ENCODE measurements around the gene CFAP61.

CFAP61 gene

GRCh38 chr20:20274821-20275220 is 222.5 kb downstream of the CFAP61 start:
- Histone ChIP-seq H3K27ac (ENCODE audit: low read depth, low read length, severe bottlenecking) (no peak overlapping the region), H3K4me3 (ENCODE audit: extremely low read depth, insufficient read depth, low read length, poor library complexity, severe bottlenecking) (no peak overlapping the region), H3K9me3 (ENCODE audit: control insufficient read depth, low read length) (no peaks in the 10 kb centered on the region), H3K36me3 (ENCODE audit: control insufficient read depth, insufficient read depth, low read length) (no peaks in the 10 kb centered on the region), H3K4me1 (ENCODE audit: control insufficient read depth, insufficient read depth, low read length, poor library complexity, severe bottlenecking) (no peaks in the 10 kb centered on the region)
- WGBS, 2 experiments (ENCODE audit: insufficient coverage in 2 of 2): no CpG with 5 or more reads among the region's 3 CpGs

GRCh38 chr20:20275636-20276035 is 223.3 kb downstream of the CFAP61 start:
- Histone ChIP-seq H3K9me3 (ENCODE audit: control insufficient read depth, low read length) (no peaks in the 10 kb centered on the region), H3K36me3 (ENCODE audit: control insufficient read depth, insufficient read depth, low read length) (no peaks in the 10 kb centered on the region), H3K4me3 (ENCODE audit: extremely low read depth, insufficient read depth, low read length, poor library complexity, severe bottlenecking) (no peak overlapping the region), H3K4me1 (ENCODE audit: control insufficient read depth, insufficient read depth, low read length, poor library complexity, severe bottlenecking) (no peaks in the 10 kb centered on the region), H3K27ac (ENCODE audit: low read depth, low read length, severe bottlenecking) (no peak overlapping the region)
- WGBS, 2 experiments (ENCODE audit: insufficient coverage in 2 of 2): 87 to 93% methylated on average over 3 of the region's 5 CpGs

GRCh38 chr20:20276811-20277530 is 224.6 kb downstream of the CFAP61 start:
- H3K9me3 ChIP-seq (ENCODE audit: control insufficient read depth, low read length): no peaks in the 10 kb centered on the region
- H3K4me3 ChIP-seq (ENCODE audit: extremely low read depth, insufficient read depth, low read length, poor library complexity, severe bottlenecking): no peak overlapping the region
- WGBS, 2 experiments (ENCODE audit: insufficient coverage in 2 of 2): 90 to 94% methylated on average over 15 to 25 of the region's 26 CpGs
- H3K4me1 ChIP-seq (ENCODE audit: control insufficient read depth, insufficient read depth, low read length, poor library complexity, severe bottlenecking): no peaks in the 10 kb centered on the region
- H3K36me3 ChIP-seq (ENCODE audit: control insufficient read depth, insufficient read depth, low read length): no peaks in the 10 kb centered on the region
- no peak overlapping the region for H3K27ac ChIP-seq (ENCODE audit: low read depth, low read length, severe bottlenecking)

GRCh38 chr20:20277894-20278335 is 225.6 kb downstream of the CFAP61 start:
- Histone ChIP-seq H3K27ac (ENCODE audit: low read depth, low read length, severe bottlenecking) (no peak overlapping the region), H3K36me3 (ENCODE audit: control insufficient read depth, insufficient read depth, low read length) (no peaks in the 10 kb centered on the region), H3K9me3 (ENCODE audit: control insufficient read depth, low read length) (no peaks in the 10 kb centered on the region), H3K4me3 (ENCODE audit: extremely low read depth, insufficient read depth, low read length, poor library complexity, severe bottlenecking) (no peak overlapping the region), H3K4me1 (ENCODE audit: control insufficient read depth, insufficient read depth, low read length, poor library complexity, severe bottlenecking) (no peaks in the 10 kb centered on the region)
- 92 to 100% methylated on average over 3 of the region's 3 CpGs for WGBS, 2 experiments (ENCODE audit: insufficient coverage in 2 of 2)

GRCh38 chr20:20286061-20286460 is 233.7 kb downstream of the CFAP61 start:
- no peak overlapping the region for H3K27ac ChIP-seq (ENCODE audit: low read depth, low read length, severe bottlenecking)
- WGBS, 2 experiments (ENCODE audit: insufficient coverage in 2 of 2): 57 to 90% methylated on average over 1 to 2 of the region's 2 CpGs
- no peak overlapping the region for H3K4me3 ChIP-seq (ENCODE audit: extremely low read depth, insufficient read depth, low read length, poor library complexity, severe bottlenecking)
- no peaks in the 10 kb centered on the region for H3K9me3 ChIP-seq (ENCODE audit: control insufficient read depth, low read length)
- H3K4me1 ChIP-seq (ENCODE audit: control insufficient read depth, insufficient read depth, low read length, poor library complexity, severe bottlenecking): no peaks in the 10 kb centered on the region
- no peaks in the 10 kb centered on the region for H3K36me3 ChIP-seq (ENCODE audit: control insufficient read depth, insufficient read depth, low read length)

GRCh38 chr20:20289331-20289730 is 237.0 kb downstream of the CFAP61 start:
- H3K9me3 ChIP-seq (ENCODE audit: control insufficient read depth, low read length): no peaks in the 10 kb centered on the region
- no peak overlapping the region for H3K27ac ChIP-seq (ENCODE audit: low read depth, low read length, severe bottlenecking)
- H3K4me1 ChIP-seq (ENCODE audit: control insufficient read depth, insufficient read depth, low read length, poor library complexity, severe bottlenecking): no peaks in the 10 kb centered on the region
- no CpG with 5 or more reads among the region's 3 CpGs for WGBS, 2 experiments (ENCODE audit: insufficient coverage in 2 of 2)
- H3K36me3 ChIP-seq (ENCODE audit: control insufficient read depth, insufficient read depth, low read length): no peaks in the 10 kb centered on the region
- no peak overlapping the region for H3K4me3 ChIP-seq (ENCODE audit: extremely low read depth, insufficient read depth, low read length, poor library complexity, severe bottlenecking)

GRCh38 chr20:20292472-20292871 is 240.1 kb downstream of the CFAP61 start:
- Histone ChIP-seq H3K9me3 (ENCODE audit: control insufficient read depth, low read length) (no peaks in the 10 kb centered on the region), H3K4me1 (ENCODE audit: control insufficient read depth, insufficient read depth, low read length, poor library complexity, severe bottlenecking) (no peaks in the 10 kb centered on the region), H3K4me3 (ENCODE audit: extremely low read depth, insufficient read depth, low read length, poor library complexity, severe bottlenecking) (no peak overlapping the region), H3K36me3 (ENCODE audit: control insufficient read depth, insufficient read depth, low read length) (no peaks in the 10 kb centered on the region), H3K27ac (ENCODE audit: low read depth, low read length, severe bottlenecking) (no peak overlapping the region)
- WGBS, 2 experiments (ENCODE audit: insufficient coverage in 2 of 2): 93 to 95% methylated on average over 2 to 3 of the region's 4 CpGs

GRCh38 chr20:20293141-20293540 is 240.8 kb downstream of the CFAP61 start:
- H3K4me1 ChIP-seq (ENCODE audit: control insufficient read depth, insufficient read depth, low read length, poor library complexity, severe bottlenecking): no peaks in the 10 kb centered on the region
- no peak overlapping the region for H3K4me3 ChIP-seq (ENCODE audit: extremely low read depth, insufficient read depth, low read length, poor library complexity, severe bottlenecking)
- H3K27ac ChIP-seq (ENCODE audit: low read depth, low read length, severe bottlenecking): no peak overlapping the region
- H3K36me3 ChIP-seq (ENCODE audit: control insufficient read depth, insufficient read depth, low read length): no peaks in the 10 kb centered on the region
- no peaks in the 10 kb centered on the region for H3K9me3 ChIP-seq (ENCODE audit: control insufficient read depth, low read length)
- WGBS, 2 experiments (ENCODE audit: insufficient coverage in 2 of 2): 95 to 96% methylated on average over 3 to 4 of the region's 4 CpGs

- no peaks in the 10 kb centered on the region for H3K4me1 ChIP-seq (ENCODE audit: control insufficient read depth, insufficient read depth, low read length, poor library complexity, severe bottlenecking)
- no peak overlapping the region for H3K27ac ChIP-seq (ENCODE audit: low read depth, low read length, severe bottlenecking)
- H3K4me3 ChIP-seq (ENCODE audit: extremely low read depth, insufficient read depth, low read length, poor library complexity, severe bottlenecking): no peak overlapping the region
- WGBS, 2 experiments (ENCODE audit: insufficient coverage in 2 of 2): 90 to 94% methylated on average over 2 to 4 of the region's 7 CpGs
- H3K9me3 ChIP-seq (ENCODE audit: control insufficient read depth, low read length): no peaks in the 10 kb centered on the region
- no peaks in the 10 kb centered on the region for H3K36me3 ChIP-seq (ENCODE audit: control insufficient read depth, insufficient read depth, low read length)
Observed at GRCh38 chr20:20293691-20294385, 241.5 kb downstream of the CFAP61 start.

GRCh38 chr20:20295621-20296498 is 243.5 kb downstream of the CFAP61 start:
- Histone ChIP-seq H3K27ac (ENCODE audit: low read depth, low read length, severe bottlenecking) (no peak overlapping the region), H3K4me3 (ENCODE audit: extremely low read depth, insufficient read depth, low read length, poor library complexity, severe bottlenecking) (no peak overlapping the region), H3K9me3 (ENCODE audit: control insufficient read depth, low read length) (no peaks in the 10 kb centered on the region), H3K4me1 (ENCODE audit: control insufficient read depth, insufficient read depth, low read length, poor library complexity, severe bottlenecking) (no peaks in the 10 kb centered on the region), H3K36me3 (ENCODE audit: control insufficient read depth, insufficient read depth, low read length) (no peaks in the 10 kb centered on the region)
- 63 to 66% methylated on average over 4 of the region's 6 CpGs for WGBS, 2 experiments (ENCODE audit: insufficient coverage in 2 of 2)

Data from mesodermal cell (in vitro differentiated cells).